Adipocyte (in vitro differentiated cells): Measurements from ENCODE around the gene ARMCX2.

Experiments used
- DNase-seq: peaks from one replicate; pipeline ENCODE4 v3.0.0-alpha.2; 2015; ENCODE audit warnings: low read depth
- H3K27me3 ChIP-seq: replicated peaks from 2 replicates; pipeline ENCODE4 v1.7.0; 2013; ENCODE audit warnings: mild to moderate bottlenecking, low read length, moderate library complexity; ENCODE audit not compliant: control insufficient read depth, insufficient read depth
- H3K36me3 ChIP-seq: 2 replicates; pipeline ENCODE4 v1.7.0; 2013; ENCODE audit warnings: low read length, mild to moderate bottlenecking, moderate library complexity; ENCODE audit not compliant: control insufficient read depth, insufficient read depth, severe bottlenecking
- H3K4me1 ChIP-seq: 2 replicates; pipeline ENCODE4 v1.7.0; 2013; ENCODE audit warnings: mild to moderate bottlenecking, low read length, moderate library complexity; ENCODE audit not compliant: control insufficient read depth, insufficient read depth
- H3K4me3 ChIP-seq: 2 replicates; pipeline ENCODE4 v1.7.0; 2013; ENCODE audit warnings: mild to moderate bottlenecking, low read length, moderate library complexity
- H3K9ac ChIP-seq: 2 replicates; pipeline ENCODE4 v1.7.0; 2013; ENCODE audit warnings: mild to moderate bottlenecking, low read length, moderate library complexity
- H3K9me3 ChIP-seq: 2 replicates; pipeline ENCODE4 v1.7.0; 2013; ENCODE audit warnings: mild to moderate bottlenecking, low read length, moderate library complexity; ENCODE audit not compliant: control insufficient read depth

The ARMCX2 gene

GRCh38 chrX:101659601-101660063, at the start of gene ARMCX2:
Gene ARMCX2 (minus strand): TSS chrX:101659850. CDS start chrX:101657588, 2,262 bp downstream.
- Histone ChIP-seq H3K27me3 (peaks cover 9% of the 10 kb centered on the region), H3K9me3 (no peaks in the 10 kb centered on the region), H3K4me1 (peaks cover 5% of the 10 kb centered on the region), H3K4me3 (peak within 1 kb of the TSS; percentile 88), H3K36me3 (no peaks in the 10 kb centered on the region), H3K9ac (peak within 1 kb of the TSS; percentile 87)
- DNase-seq: peak; percentile 80

DNA sequence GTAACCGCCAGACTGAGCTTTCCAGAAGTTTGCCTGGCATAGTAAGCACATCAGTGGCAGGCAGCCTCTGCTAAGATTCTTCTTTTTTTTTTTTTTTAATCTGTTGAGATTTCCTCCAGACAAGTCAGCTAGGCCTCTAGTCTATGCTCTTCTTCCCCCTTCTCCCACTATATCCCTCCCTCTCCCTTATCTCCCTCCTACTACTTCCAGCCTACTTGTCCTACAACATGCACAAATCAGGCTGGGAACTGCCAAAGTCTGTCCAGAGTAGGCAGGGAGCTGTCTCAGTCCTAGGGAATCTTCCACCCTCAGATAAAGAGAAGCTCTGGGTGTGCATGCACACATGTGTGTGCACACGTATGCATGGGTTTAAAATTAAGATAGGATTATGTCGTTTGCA, 49.7 kb upstream of the ARMCX2 start:
- DNase-seq: no peak
- H3K9ac ChIP-seq: no peak overlapping the region
- H3K36me3 ChIP-seq: no peaks in the 10 kb centered on the region
- no peak overlapping the region for H3K4me3 ChIP-seq
- peaks cover 3% of the 10 kb centered on the region for H3K27me3 ChIP-seq
- no peaks in the 10 kb centered on the region for H3K9me3 ChIP-seq
- H3K4me1 ChIP-seq: no peaks in the 10 kb centered on the region

DNA sequence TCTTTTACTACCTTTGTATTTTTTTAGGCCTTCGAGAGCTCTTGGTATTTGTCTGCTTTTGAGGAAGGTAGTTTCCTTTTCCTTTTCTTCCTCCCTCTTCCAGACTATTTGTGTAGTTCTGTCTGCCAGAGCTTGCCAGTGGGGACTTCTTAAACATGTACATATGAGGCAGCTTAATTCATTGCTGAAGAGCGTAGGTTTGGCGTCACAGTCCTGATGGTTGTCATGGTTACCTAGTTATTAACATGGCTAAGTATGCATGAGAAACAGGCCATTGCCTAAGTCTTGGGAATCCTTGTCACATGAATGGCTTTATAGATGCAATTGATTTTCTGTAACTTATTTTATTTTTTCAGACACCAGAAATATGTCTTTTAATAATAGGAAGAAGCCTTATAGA, 48.5 kb upstream of the ARMCX2 start:
- Histone ChIP-seq H3K4me1 (no peaks in the 10 kb centered on the region), H3K36me3 (no peaks in the 10 kb centered on the region), H3K27me3 (peaks cover 3% of the 10 kb centered on the region), H3K9me3 (no peaks in the 10 kb centered on the region), H3K9ac (no peak overlapping the region), H3K4me3 (no peak overlapping the region)
- DNase-seq: peak; percentile 5

DNA sequence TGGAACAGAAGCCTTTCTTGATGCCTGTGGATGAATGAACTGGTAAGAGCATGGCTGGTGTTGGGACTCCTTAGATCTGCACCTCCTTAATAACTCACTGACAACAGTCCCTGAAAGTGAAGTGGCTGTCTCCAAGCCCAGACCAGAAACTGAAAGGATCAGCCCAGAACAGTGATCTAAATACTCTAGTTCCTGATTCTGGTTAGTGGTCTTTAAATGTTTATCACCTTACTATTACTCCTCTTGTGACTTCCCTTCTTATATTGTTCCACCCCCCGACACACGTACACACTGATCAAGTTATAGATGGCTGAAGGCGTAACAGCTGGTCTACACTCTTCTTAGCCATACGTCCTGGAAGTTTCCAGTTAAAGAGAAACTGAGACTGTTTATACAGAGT, 33.8 kb upstream of the ARMCX2 start:
- H3K27me3 ChIP-seq: peaks cover 14% of the 10 kb centered on the region
- H3K9ac ChIP-seq: no peak overlapping the region
- H3K9me3 ChIP-seq: no peaks in the 10 kb centered on the region
- no peak overlapping the region for H3K4me3 ChIP-seq
- H3K36me3 ChIP-seq: no peaks in the 10 kb centered on the region
- DNase-seq: no peak
- H3K4me1 ChIP-seq: no peaks in the 10 kb centered on the region

GRCh38 chrX:101691835-101692234, 32.2 kb upstream of the ARMCX2 start:
- DNase-seq: peak; percentile 20
- no peaks in the 10 kb centered on the region for H3K36me3 ChIP-seq
- no peaks in the 10 kb centered on the region for H3K9me3 ChIP-seq

GRCh38 chrX:101686574-101686973, 26.9 kb upstream of the ARMCX2 start:
- Histone ChIP-seq H3K36me3 (no peaks in the 10 kb centered on the region), H3K9ac (no peak overlapping the region), H3K4me3 (no peak overlapping the region), H3K9me3 (no peaks in the 10 kb centered on the region), H3K27me3 (peaks cover 7% of the 10 kb centered on the region), H3K4me1 (no peaks in the 10 kb centered on the region)
- no peak for DNase-seq

More at GRCh38 chrX:101691835-101692234, 32.2 kb upstream of the ARMCX2 start:
- H3K4me1 ChIP-seq: no peaks in the 10 kb centered on the region
- no peak overlapping the region for H3K9ac ChIP-seq
- H3K4me3 ChIP-seq: no peak overlapping the region
- peaks cover 16% of the 10 kb centered on the region for H3K27me3 ChIP-seq

- H3K27me3 ChIP-seq: peaks cover 7% of the 10 kb centered on the region
- H3K4me3 ChIP-seq: no peak overlapping the region
- H3K4me1 ChIP-seq: no peaks in the 10 kb centered on the region
- no peak for DNase-seq
- H3K9me3 ChIP-seq: no peaks in the 10 kb centered on the region
- H3K36me3 ChIP-seq: no peaks in the 10 kb centered on the region
- H3K9ac ChIP-seq: no peak overlapping the region
These were observed 26.3 kb upstream of the ARMCX2 start for GRCh38 chrX:101685923-101686322.

DNA sequence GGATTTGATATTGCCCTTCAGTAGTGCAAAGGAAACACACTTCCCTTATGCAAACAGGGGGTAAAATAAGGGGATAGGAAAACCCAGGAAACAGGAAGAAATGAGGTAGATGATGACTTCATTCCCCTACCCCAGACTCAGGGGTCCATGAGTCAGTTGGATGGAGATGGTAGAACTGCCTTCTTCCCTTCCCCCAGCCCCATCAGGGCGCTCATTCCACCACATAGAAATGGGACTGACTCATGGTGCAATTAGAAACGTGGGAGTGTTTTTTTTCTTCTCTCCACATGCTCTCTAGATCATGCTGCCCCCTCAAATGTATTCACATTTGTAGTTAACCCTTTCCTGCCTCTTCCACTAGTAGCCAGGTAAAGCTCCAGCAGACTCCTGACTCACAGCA, 23.1 kb upstream of the ARMCX2 start:
- H3K4me1 ChIP-seq: no peaks in the 10 kb centered on the region
- H3K4me3 ChIP-seq: no peak overlapping the region
- no peaks in the 10 kb centered on the region for H3K36me3 ChIP-seq
- peak; percentile 7 for DNase-seq
- H3K27me3 ChIP-seq: no peaks in the 10 kb centered on the region
- H3K9ac ChIP-seq: no peak overlapping the region
- H3K9me3 ChIP-seq: no peaks in the 10 kb centered on the region

- no peaks in the 10 kb centered on the region for H3K4me1 ChIP-seq
- no peak overlapping the region for H3K4me3 ChIP-seq
- H3K27me3 ChIP-seq: no peaks in the 10 kb centered on the region
- no peaks in the 10 kb centered on the region for H3K36me3 ChIP-seq
- DNase-seq: no peak
- no peak overlapping the region for H3K9ac ChIP-seq
- no peaks in the 10 kb centered on the region for H3K9me3 ChIP-seq
These were observed 17.4 kb upstream of the ARMCX2 start for GRCh38 chrX:101677028-101677427.

- DNase-seq: no peak
- H3K36me3 ChIP-seq: no peaks in the 10 kb centered on the region
- H3K9ac ChIP-seq: no peak overlapping the region
- H3K4me3 ChIP-seq: no peak overlapping the region
- H3K27me3 ChIP-seq: no peaks in the 10 kb centered on the region
- no peaks in the 10 kb centered on the region for H3K9me3 ChIP-seq
- no peaks in the 10 kb centered on the region for H3K4me1 ChIP-seq
These were observed 16.9 kb upstream of the ARMCX2 start for GRCh38 chrX:101676571-101676970.

- no peaks in the 10 kb centered on the region for H3K36me3 ChIP-seq
- peaks cover 29% of the 10 kb centered on the region for H3K27me3 ChIP-seq
- H3K9ac ChIP-seq: no peak overlapping the region
- DNase-seq: no peak
- no peak overlapping the region for H3K4me3 ChIP-seq
- no peaks in the 10 kb centered on the region for H3K4me1 ChIP-seq
- H3K9me3 ChIP-seq: peaks cover 2% of the 10 kb centered on the region
These were observed 8.5 kb upstream of the ARMCX2 start for GRCh38 chrX:101668143-101668542.
